Measurements from ENCODE around the gene L1TD1.

- TF ChIP-seq CTCF (IDR thresholded peaks at IDR 0.05) (no peak), POLR2A (IDR thresholded peaks at IDR 0.05) (no peak)
Observed at GRCh38 chr1:62187548-62187947, 7.1 kb upstream of the L1TD1 start.
